Germinal center (tissue), 1 donor: Measurements from ENCODE around the gene PDCD1.
A peak's percentile ranks its signal among the peaks of the same experiment; 100 is the strongest.
"Not testable (repeated sequence)": the region's sequence is repeated elsewhere in the genome, so short reads cannot be mapped to it uniquely, and the experiment has no call there.

Experiments
- DNase-seq: peaks from one replicate; pipeline ENCODE4 v3.0.0; 2012; ENCODE audit warnings: mixed read lengths, low spot score

PDCD1 gene

DNA sequence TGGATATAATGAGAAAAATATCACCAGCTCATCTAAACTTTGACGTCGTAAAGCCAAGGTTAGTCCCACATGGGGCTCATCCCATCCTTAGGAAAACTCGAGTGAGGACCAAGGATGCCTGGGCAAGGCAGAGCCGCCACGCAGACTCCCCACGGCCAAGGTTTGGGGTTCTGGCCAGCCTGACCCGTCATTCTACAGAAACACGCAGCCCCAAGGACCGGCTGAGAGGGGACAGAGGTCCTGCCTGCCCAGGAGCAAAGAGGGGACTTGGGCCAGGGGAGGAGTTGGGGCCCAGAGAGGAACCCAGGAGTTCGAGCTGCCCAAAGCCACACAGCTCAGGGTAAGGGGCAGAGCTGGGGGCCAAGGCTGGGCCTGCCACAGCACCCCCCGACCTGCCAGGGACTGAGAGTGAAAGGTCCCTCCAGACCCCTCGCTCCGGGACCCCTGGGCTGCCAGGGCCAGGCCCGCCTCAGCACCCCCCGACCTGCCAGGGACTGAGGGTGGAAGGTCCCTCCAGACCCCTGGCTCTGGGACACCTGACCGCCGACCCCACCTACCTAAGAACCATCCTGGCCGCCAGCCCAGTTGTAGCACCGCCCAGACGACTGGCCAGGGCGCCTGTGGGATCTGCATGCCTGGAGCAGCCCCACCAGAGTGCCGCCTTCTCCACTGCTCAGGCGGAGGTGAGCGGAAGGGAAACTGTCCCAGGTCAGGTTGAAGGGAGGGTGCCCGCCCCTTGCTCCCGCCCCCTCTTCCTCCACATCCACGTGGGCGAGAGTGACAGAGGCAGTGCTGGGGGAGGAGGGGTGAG lies at the start of gene PDCD1:
TSS of gene PDCD1 (minus strand) at position 689 of the 811 bp plus-strand sequence. CDS start at position 633, 56 bp downstream.
- DNase-seq, result peak; percentile 76

DNA sequence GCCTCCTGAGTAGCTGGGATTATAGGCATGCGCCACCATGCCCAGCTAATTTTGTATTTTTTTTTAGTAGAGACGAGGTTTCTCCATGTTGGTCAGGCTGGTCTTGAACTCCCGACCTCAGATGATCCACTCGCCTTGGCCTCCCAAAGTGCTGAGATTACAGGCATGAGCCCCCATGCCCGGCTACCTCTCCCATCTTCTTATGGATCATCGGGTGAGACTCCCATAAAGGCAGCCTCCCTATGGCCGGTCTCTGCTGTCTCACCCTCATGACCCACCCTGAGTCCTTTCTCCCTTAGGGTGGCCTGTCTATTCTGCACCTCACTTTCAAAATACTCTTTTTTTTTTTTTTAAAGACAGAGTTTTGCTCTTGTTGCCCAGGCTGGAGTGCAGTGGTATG lies 49.1 kb upstream of the PDCD1 start:
- DNase-seq, result not testable (repeated sequence)

DNA sequence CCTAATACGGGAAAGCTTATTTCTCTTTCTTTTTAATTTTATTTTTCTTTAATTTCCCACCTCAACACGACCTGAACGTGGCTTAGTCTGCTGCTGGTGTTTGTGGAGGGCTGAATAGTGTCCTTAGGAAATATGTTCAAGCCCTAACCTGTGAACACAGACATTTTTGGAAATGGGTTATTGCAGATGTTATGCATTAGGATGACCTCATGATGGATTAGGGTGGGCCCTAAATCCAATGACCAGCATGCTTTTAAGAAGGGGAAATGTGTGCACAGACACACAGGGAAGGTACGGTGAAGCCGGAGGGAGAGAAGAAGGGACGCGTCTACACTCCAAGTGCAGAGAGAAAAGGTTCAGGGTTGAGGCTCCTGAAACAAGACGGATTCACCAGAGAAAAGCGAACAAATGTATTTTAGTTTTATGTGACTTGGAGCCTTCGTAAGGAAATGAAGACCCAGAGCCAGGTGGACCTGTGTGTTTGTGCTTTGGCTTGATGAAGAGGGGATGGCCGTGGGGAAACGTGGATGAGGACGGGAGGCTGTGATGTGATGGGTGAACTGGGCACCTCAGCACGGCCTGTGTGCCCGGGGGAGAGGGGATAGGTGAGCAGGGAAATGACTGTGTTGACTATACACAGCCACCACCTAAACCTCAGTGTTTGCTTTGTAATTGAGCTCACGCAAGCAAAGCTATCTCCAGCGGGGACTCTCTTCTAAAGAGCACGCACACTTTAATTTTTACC lies 48.3 kb upstream of the PDCD1 start:
- no peak for DNase-seq

DNA sequence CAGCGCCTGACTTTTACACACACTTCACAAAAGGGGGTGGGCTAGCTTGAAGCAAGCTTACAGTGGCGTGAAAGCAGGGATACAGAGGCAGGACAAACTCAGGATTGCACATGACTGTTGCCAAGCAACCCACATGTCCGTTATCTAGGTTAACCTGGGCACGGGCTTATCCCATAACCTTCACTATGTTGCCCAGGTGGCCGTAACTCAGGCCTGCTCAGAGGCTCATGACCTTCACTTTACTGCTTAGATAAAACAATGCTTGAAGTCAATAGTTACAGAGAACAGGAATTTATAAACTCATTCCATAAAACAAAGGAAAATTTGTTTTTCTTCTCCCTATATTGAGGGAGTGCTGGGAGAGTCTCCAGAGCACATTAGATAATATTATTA lies 47.7 kb upstream of the PDCD1 start:
- not testable (repeated sequence) for DNase-seq

DNA sequence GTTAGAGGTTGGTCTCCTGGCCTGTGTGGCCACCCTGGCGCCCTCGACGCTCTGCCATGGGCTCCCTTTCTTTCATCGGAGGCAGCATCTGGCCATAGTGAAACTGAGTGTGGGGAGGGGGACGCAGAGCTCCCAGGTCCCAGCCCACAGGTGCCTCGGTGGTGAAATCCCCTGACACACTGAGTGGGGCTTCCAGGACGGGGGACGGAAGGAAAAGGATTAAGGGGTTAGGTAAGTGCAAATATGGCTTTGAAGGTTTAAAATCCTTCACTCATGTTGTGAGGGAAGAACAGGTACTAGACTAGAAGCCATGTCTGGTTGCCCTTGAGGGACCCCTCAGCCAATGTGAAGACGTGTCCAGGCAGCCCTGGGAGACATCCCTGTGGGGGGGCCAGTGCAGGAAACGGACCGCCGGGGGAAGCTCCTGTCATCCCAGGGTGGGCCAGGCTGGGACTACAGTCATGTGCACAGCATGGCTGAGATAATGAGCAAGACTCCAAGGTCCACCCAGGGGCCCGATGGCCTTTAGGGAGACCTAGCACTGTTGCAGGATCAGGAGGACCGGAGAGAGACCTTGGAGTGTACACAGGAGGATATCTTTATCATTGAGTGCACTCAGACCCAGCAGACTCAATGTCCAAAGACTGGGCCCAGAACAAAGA lies 47.2 kb upstream of the PDCD1 start:
- DNase-seq, result no peak

DNA sequence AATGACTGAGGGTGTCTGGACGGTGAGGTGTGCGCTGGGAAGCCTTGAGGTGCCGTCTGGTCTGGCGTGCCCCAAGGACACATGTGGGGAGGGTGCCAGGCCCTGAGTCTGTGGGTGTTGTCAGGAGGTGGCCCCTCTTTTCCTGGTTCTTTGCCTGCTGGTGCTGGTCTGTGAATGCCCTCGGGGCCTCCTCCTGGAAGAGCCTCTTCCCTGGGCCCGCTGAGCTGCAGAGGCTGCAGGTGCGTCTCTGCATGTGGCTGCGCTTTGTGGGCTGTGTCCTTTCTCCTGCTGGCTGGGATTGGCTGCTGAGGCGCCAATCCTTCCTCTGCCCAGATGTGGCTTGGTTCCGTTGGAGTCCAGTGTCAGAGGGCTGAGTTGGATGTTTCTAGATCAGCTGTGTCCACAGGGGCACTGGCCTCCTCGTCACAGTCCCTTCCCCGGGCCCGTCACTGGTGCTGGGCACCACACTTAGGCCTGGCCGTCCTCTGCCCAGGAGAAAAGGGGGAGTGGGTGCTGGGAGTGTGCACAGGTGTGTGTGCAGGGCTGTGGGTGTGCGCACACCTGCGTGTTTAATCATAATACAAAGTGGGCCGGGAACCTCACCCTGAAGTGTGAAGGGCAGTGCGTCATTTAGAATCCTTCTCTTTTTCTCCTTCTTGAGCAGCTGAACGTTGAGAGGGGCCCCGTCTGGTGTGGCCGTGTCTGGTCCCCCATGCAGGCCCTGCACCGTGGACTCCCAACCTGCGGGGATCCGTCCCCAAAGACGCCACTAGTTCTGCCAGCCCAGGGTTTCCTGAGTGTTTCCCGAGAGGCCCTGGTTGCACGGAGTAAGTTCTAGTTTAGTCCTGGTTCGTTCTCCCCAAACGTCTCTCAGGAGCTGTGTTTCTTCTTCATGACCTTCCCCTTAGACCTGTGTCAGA lies 46.4 kb upstream of the PDCD1 start:
- no peak for DNase-seq

DNA sequence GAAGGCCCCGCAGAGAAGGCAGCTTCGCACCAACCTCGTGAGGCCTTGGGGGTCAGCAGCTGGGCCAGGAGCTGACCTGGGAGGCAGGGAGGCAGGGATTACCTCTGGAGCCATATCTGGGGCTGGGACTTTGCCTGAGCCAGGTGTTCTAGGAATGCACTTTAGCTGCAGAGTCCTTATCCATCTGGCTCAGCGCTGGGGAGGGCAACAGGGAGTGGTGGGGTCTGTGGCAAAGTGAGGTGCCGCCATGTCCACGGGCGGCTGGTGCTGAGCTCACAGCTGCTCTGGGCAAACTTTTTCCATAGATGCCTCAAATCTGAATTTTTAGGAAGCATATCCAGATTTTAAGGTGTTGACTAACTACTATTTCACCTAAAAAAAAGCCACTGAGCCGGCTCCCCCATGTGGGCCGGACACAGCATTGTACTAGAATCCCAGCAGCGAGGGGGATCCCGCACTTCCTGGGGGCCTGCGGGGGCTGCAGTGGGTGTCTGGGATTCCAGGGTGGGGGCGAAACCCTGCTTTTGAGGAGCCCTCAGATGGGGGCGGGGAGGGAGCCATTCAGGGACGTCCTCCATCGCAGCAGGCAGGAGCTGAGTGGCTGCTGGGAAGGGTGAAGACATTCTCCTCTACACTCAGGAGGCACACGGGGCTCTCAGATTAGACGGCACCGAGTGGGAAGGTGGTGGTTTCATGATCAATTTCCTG lies 45.5 kb upstream of the PDCD1 start:
- no peak for DNase-seq

DNA sequence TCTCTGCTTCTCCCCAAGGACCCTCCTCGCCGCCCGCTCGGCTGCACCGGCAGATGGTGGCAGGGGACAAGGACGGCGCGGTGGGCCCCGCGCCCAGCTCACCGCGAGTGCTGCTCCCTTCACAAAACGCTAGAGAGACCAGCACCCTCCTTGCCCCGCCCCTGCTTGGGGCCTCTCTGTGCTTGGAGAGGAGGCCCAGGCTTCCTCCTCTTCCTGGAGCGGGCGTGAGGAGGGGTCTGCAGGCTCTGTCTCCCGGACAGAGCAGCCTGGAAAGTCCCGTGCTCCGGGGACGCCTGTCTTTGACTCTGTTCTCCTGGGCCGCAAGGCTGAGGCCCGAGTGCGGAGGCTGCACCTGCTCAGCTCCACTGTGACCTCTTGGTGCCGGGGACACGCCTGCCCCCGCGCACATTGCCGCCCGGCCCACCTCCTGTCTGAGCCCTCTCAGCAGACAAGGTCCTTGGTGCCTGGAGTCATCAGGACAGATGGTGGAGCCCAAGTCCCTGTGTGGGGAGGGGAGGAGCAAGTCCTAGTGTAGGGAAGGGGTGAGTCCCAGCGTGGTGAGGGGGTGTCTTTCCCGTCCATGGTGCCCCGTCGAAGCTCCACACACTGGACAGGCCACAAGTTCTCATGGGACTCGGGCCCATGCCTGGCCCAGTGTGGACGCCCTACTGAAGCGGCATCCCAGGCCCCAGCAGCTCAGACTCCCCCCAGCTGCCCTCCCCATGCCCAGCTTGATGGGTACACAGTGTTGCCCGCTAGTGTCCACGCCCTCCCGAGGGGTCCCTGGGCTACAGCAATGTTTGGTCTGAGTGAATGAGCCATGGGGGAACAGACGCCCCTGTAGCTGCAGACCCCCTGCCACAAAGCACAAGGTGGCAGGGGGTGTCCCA lies 44.7 kb upstream of the PDCD1 start:
- DNase-seq, result no peak

DNA sequence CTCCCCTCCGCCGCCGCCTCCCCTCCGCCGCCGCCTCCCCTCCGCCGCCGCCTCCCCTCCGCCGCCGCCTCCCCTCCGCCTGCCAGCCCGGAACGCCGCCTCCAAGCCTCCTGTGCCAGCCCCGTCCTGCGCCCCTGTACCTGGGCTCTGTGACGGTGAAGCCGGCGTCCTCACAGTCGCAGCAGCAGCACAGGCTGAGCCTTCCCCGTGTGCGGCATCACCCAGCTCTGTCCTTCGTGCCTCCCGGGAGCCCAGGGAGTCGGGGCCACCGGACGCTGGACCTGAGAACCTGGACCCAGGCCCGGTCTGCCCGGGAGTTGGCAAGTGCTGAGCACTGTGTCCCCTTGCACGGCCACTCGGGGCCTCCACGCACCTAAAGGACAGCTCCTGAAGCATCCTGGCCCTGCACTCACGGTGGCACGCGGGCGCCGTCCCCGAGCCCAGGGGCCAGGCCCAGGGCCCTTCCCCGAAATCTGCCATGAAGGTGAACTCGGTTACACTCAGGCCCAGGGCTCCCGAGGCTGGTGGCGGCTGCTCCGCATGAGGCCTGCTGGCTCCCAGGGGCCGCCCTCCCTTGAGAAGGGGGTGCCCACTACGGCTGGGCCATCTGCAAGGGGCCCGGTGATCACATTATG lies 43.8 kb upstream of the PDCD1 start:
- DNase-seq, result no peak

DNA sequence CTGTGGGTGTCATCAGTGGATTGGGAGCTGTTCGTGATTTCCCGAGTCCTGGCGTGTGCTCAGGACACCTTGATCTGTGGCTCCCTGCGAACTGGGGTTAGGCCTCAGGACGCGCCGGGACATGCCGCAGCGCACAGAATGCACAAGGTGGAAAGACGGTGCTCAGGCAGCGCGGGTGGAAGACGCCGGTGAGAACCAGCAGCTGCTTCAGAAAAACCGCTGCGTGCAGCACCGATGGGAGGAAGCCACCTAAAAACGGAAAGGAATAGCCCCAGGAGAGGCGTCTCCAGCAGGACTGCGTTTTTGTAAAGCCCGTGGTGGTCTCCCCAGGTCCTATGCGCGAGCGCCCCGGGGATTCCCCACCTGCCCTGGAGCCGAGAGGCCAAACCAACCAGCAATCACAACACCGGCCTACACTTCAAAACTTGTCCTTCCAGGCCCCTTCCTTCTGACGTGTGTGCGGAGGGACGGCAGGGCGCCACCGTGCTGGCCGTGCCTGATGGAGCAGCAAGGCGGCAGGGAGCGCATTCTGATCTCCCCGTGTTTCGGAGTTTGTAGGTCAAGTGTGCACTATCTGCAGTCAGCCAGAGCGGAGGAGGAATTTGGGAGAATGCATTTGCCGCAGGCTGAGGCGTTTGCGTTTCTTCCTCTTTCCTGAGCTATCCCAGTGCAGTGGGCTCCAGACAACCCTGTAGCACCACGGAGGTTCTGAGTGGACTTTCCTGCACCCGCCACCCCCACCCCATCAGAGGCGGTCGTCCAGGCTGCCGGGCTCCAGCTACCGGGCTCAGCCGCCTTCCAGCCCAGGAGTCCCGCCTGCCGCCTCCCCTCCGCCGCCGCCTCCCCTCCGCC lies 43.0 kb upstream of the PDCD1 start:
- DNase-seq, result no peak

DNA sequence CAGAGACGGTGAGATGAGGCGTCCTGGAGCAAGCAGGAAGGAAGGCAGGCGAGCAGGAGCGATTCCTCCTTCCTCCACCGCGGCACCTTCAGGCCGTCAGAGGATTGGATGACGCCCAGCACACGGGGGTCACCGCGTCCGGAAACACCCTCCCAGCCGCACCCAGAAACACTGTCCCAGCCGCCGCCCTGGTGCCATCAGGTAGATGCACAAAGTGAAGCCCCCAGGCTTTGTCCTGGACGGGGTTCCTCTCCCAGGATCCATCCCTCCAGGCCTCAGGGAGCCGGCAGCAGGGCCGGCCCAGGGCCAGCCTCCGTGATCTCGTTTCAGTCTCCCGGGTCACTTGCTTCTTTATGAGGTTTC lies 42.3 kb upstream of the PDCD1 start:
- DNase-seq, result no peak

DNA sequence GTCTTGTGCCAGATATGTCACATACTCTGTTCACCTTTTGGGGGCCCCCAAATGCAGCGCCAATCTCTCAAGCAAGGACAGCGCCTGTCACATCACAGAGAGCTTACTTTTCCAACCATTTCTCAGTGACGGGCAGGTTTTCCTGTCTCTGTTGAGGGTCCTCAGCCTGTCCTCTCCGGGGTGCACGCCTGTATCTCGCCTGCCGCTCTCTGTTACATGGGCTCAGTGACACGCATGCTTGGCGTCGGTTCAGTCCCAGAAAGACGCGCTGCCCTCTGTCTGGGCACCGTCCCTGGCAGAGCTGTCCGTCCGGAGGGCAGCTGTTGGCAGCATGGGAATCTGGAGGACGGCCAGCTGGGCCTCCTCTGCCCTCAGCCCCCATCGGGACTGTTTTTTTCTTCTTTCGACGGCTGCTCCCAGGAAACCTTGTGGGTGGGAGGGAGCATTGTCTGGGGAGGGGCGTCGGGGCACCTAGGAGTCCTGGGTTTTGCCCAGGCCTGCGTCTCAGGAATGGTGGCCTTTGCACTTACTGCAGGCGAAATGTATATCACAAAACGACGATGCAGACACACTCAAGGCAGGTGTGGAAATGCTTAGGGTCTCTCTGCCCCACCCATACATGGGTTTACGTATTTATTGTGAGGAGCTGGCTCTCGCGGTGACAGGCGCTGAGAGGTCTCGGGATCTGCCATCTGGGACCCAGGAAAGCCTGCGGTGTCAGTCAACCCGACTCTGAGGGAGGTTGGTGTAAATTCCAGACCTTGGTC lies 41.7 kb upstream of the PDCD1 start:
- no peak for DNase-seq

DNA sequence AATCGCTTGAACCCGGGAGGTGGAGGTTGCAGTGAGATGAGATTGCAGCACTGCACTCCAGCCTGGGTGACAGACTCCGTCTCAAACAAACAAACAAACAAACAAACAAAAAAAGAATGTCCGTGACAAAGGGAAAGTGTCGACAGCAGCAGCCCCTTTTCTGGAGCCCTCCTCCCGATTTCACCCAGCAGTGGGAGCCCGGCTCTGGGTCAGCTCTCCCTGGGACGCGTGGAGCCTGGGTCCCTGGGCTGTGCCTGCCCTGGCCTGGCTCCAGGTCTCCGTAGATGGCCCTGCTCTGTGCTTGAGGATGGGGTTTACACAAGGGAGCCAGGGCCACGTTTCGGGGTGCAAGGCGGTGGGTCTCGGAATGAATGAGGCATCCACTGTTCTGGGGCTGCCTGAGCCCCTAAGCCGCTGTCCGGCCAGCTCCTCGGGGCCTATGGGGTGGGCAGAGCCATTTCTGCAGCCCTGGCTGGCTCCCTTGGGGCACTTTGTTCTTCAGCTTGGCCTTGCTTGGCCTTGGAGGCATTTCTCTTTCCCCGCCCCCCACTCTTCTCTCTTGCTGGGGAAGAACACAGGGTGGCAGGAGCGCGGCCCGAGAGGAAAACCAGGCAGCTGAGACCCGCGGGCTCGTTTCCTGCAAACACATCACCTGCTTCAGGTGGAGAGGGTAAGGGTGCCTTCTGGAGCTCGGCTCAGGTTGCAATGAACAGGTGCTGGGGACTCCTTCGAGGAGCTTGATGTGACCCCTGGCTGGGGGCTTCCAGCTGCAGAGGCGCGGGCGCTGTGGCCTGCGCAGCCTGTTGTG lies 40.0 kb upstream of the PDCD1 start:
- DNase-seq, result no peak

DNA sequence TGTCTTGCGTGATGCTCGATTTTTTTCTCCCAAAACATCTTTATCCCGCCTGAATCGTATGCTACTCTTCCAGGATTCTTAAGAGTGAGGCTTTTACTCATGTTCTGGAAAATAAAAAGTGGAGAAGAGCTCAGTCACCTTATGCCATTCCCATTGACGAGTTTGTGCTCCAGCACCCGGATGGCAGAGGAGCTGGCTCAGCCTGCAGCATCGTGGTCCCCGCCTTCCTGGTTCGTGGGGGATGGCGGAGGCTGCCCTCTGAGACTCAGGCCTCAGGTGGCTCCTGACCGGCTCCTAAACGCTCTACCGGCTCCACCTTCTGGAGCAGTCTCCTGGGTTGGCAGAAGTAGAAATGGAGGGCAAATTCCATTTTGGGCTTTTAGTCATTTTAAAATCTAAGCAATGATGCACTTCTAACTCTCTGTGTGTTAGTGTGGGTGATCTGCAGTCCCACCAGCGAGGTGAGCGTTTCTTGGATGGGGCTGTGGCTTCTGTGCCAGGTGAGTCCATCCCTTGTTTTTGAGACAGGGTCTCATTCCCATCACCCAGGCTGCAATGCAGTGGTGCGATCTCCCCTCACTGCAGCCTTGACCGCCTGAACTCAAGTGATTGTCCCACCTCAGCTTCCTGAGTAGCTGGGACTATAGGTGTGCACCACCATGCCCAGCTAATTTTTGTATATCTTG lies 38.7 kb upstream of the PDCD1 start:
- no peak for DNase-seq

DNA sequence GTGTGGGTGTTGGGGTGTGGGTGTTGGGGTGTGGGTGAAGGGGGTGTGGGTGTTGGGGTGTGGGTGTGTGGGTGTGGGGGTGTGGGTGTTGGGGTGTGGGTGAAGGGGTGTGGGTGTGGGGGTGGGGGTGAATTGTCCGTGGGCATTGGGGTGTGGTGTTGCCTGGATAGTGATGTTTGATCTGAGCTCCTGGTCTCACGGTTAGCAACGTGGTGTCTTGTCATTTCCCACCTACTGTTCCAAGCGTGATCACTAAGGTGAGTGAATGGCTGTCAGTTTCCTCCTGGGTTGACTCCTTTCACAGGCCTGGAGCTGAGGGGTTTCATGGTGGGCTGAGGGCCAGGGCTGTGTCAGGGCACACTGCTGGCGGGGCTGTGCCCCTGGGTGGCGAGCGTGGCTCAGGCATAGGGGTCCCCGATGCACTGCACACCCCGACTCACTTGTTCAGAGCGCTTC lies 38.1 kb upstream of the PDCD1 start:
- no peak for DNase-seq
